Urothelium cell line (cell line): ENCODE results near the gene PTPRA.

Source experiments
- DNase-seq: peaks from one replicate; pipeline ENCODE4 v3.0.0; 2011; ENCODE audit warnings: low spot score, mixed read lengths
- FAIRE-seq: peaks from 2 replicates; lab custom pipeline; 2011; peaks lifted over from hg19 to GRCh38; lab: Jason Lieb, UNC

Gene PTPRA

DNA sequence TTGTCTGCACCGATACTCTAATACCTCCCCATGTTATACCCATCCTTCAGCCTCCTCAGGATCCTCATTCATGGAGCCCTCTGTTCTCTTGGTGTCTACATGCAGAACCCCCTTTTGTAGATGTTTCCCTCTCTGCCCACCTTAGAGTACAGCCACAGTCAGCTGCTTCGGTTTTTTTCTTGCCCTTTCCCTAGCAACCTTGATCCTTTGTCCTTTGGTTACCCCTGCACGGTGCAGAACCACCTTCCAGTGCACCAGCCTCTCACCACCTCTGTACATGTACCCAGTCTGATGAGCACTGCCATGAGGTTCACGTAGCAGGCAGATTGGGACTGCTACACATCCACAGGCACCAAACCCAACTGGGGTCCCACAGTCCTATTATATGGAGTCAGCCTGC is 25.5 kb upstream of the PTPRA start:
- no peak for FAIRE-seq

DNA sequence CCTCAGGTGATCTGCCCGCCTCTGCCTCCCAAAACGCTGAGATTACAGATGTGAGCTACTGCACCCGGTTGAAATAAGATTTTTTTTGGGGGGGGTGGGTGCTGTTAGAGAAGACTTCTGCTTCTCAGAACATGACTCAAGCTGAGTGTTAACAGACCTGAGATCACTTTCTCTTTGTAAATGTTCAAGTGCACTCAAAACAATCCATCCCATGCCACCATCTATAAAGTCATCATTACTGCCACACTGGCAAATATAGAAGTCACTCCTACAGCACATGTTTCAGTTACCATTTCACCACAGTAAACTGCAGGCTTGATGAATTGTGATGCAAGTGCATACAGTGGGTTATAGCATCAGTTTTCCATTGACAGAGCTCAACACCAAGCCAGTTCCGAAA is 23.8 kb upstream of the PTPRA start:
- no peak for FAIRE-seq

More for the DNA sequence above, 25.5 kb upstream of the PTPRA start:
- no peak for DNase-seq

DNA sequence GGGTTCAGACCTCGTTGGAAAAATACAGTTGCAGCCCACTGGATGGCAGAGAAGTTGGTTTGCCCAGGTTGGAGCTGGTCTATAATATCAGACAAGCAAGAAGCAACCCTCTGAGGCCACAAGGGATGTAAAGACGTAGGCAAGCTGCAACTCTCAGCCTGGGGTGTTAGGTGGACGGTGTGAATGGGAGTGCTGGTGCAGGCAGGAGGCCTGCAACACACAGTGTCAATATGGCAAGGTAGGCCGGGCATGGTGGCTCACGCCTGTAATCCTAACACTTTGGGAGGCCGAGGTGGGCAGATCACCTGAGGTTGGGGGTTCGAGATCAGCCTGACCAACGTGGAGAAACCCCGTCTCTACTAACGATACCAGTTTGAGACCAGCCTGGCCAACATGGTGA is 22.2 kb upstream of the PTPRA start:
- no peak for DNase-seq
- no peak for FAIRE-seq

More for the DNA sequence above, 23.8 kb upstream of the PTPRA start:
- DNase-seq, result no peak

DNA sequence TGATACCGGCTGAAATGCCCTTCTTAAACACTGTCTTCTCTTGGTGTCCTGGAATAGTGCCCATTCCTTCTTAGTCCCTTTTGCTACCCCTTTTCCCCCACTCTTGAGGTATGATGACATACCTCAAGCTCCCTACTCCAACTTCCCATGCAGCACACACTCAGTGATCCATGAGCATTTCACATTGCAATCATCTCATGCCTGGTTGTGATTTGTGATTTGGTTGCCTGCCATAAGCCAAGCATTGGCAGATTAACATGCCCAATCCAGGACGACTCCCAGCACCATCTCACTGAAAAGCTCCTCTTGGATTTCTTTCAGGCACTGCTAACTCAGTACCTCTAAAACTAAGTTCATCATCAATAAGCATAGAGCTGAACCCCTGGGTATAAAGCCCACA is 14.7 kb upstream of the PTPRA start:
- no peak for FAIRE-seq
- no peak for DNase-seq

DNA sequence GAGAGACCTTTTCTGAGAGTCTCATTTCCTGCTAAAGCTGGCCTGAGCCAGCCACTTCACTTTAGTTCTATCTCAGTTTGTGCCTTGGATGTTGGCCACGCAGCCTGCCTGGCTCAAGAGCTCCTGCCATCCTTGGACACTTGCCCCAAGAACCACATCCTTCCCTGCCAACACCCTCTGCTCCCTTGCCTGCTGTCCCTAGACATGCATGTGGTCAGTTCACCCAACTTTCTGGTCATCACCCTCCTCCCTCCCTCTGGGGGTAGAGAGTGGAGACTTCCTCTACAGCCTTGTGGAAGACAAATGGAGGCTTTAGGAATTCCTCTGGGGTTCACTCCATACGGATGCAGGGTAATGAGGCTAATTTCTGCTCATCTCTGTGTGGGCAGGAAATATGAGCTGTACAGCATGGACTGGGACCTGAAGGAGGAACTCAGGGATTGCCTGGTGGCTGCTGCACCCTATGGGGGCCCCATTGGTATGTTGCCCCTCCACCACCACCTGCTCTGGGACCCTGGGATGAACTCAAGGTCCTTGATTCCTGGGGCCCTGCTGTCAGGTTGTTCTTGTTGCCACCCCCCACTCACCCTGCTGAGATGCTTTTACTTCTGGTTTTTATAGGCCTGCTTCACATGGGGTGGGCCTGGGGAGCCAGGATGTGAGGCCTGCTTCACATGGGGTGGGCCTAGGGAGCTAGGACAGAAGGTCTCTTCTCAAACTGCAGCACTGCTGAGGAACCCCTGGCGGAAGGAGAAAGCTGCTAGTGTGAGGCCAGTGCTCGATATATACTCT is 13.8 kb upstream of the PTPRA start:
- peak; percentile 30 for FAIRE-seq

DNA sequence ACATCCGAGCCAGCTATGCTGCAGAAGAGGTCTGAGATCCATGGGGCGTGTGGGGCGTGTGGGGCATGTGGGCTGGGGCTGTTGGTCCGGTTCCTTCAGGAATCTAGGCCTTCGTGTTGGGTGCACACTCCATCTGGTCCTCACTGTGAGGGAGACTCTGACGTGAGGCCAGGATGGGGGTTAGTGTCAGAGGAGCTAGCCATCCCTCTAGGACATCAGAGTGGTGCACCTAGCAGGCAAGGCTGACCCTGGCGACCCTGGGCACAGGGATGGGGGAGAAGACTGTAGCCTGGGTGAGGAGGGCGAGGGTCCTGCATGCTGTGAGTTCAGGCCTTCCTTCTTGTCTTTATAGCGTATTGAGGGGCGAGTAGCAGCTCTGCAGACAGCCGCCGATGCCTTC is 8.7 kb upstream of the PTPRA start:
- FAIRE-seq (no peak), DNase-seq (no peak)

More for the DNA sequence above, 13.8 kb upstream of the PTPRA start:
- no peak for DNase-seq

DNA sequence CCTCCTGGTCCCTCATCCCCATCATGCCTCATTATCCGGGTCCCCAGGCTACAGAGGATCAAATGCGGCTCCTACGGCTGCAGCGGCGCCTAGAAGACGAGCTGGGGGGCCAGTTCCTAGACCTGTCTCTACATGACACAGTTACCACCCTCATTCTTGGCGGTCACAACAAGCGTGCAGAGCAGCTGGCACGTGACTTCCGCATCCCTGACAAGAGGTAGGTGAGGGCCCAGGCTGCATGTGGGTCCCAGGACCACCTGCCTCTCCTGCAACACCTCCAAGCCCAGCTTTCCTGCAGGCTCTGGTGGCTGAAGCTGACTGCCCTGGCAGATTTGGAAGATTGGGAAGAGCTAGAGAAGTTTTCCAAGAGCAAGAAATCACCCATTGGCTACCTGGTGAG is 8.2 kb upstream of the PTPRA start:
- no peak for DNase-seq
- FAIRE-seq, result no peak

DNA sequence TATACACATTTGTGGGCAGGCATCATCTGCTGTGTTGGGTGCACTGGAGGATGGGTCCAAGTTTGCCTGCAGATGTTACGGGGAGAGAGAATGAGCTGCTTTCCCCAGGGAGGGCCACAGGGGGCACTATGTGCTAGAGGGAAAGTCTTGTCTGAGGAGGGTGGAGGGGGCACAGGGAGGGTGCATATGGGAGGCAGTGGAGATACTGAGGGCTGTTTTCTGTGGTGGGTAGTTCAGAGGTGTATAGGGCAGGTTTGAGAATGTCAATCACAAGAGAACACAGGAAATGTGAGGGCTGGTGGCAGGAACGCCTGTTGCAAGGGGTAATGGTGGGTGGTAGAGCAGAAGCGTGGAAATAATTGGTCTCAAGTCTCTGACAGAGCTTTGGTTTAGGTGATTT is 7.7 kb upstream of the PTPRA start:
- DNase-seq, result no peak
- no peak for FAIRE-seq

DNA sequence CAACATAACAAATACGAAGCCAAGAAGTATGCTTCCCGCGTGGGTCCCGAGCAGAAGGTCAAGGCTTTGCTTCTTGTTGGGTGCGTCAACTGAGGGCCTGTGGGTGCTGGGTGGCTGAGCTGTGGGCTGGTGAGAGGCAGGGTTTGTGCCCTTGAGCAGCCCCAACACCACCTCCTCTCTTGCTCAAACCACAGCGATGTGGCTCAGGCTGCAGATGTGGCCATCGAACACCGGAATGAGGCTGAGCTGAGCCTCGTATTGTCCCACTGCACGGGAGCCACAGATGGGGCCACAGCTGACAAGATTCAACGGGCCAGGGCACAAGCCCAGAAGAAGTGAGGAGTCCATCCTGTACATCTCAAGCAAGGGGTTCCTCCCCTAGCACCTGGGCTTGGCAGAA is 7.0 kb upstream of the PTPRA start:
- DNase-seq, result no peak
- FAIRE-seq, result no peak

DNA sequence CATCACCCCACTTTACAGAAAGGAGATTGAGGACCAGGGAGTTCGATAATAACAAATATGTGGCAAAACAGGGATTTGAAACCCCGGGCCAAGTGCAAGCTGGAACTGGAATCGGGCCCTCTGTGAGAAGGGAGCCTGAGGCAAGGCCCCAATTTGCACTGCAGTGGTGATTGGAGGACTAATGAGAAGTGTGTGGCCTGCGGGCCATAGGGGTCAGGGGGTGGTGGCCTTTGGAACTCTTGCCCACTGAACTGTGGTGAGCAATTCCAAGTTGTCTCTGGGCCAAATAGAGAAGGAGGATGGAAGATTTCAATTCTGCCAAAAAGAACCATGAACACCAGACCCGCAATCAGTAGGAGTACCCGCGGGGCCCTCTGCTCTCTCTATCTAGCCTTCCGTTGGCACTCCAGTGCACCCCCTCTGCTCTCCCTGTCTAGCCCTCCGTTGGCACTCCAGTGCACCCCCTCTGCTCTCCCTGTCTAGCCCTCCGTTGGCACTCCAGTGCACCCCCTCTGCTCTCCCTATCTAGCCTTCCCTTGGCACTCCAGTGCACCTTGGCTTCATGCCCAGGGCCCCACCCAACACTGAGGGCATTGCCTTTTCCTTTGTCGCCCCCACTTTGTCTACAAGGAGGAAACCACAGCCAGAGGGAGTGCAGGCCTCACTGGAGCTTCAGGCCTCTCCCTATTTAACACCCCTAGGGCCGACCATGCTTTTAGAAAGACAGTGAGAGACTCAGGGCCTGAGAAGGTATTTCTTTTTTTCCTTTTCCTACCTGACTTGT is 6.0 kb upstream of the PTPRA start:
- FAIRE-seq (no peak), DNase-seq (no peak)

DNA sequence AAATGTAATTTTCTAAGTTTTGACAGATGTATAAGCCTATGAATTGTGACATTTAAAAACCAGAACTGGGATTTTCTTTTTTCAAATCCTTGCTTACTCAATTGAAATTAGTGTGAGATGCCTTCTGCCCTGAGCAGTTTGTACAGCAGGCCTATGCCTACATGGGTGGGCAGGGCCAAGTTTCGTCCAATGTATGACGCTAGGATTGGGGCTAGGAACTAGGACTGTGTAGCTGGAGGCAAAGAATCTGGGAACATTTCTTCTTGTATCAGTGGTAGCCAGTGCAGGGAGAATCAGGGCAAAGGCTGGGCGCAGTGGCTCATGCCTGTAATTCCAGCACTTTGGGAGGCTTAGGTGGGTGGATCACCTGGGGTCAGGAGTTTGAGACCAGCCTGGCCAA is 3.9 kb upstream of the PTPRA start:
- FAIRE-seq (no peak), DNase-seq (no peak)

DNA sequence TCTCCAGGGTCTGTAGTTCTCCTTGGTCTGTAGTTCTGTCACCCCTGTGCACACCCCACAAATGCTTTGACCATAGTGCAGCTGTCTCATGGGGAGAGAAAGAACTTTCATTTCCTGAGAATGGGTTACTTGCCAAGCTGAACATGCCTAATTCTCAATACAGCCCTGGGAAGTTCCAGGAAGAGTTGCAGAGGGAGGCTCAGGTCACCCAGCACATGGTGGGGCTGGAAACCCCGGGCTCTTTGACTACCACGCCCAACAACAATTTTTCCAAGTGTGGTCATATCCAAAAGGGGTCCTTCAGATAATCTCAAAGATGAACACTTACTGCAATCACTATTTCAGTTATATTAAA is 2.2 kb upstream of the PTPRA start:
- DNase-seq, result no peak
- no peak for FAIRE-seq

DNA sequence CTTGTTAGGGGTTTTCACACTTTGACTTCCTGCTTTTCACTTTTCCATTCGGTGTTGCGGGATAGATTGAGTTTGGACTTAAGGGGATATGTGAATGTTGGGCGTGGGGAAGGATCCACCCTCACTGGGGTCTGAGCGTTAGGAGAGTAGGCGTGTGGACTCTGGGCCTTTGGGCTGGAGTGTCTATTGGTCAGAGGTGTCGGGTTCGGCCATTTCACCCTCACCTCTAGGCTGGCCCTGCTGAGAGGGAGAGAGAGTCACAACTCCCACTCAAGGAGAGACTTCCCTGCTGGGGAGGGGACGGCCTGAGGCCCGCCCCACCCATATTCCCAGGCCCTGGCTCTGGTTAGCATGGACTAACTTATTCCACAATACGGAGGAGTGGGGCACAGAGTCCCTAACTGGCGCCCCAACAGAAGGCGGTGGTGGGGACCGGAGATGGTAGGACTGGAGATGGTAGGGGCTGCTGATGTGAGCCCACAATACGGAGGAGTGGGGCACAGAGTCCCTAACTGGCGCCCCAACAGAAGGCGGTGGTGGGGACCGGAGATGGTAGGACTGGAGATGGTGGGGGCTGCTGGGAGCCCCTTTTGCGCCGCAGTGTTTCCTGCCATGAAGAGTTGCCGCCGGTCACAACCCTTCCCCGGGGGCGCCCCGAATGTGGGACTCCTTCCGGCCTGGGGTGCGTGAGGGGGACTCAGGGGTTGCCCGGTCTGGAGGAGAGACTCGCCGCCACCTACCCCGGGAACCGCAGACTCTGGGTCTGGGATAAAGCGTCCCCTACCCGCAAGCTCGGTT is 1.4 kb upstream of the PTPRA start:
- DNase-seq (no peak), FAIRE-seq (no peak)

DNA sequence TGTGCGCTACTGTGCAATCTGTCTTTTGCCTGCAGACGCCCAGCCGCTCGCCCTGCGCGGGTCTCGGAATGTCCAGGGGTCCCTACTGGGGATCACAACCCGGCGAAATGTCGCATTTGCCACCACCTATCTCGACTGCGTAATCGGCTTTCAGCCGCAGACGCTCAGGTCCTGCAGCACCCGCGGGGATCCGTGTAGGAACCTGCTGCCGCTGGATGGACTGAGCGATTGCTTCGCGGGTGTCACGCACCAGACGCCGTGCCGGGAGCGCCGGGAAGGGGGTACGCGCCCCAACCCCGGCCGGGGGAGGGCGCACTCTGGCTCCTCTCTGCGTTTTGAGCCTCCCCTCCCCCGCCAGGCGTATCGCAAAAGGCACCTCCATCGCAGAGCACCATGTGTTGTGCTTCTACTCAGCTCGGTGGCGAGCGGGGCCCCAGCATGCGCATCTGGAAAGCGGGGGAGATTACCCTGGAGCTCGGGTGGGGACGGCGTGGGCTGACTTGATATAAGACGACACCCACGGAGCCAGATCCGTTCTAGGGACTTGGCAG is 747 bp upstream of the PTPRA start:
- no peak for FAIRE-seq

DNA sequence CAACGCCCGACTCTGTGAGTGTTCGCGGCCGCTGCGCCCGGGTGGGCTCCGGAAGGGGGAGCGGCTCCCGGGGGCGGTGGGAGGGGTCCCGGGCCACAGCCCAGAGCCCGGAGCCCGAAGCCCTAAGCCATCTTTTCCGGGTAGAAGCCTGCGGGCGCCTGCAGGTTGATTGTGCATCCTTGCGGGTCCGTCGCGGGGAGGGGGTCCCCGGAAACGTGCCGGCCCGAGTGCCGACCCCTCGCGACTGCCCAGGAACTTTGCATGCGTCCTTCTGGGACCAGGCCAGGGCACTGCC is 413 bp downstream of the PTPRA start:
- FAIRE-seq (no peak), DNase-seq (no peak)

More for the DNA sequence above, 747 bp upstream of the PTPRA start:
- DNase-seq, result no peak

DNA sequence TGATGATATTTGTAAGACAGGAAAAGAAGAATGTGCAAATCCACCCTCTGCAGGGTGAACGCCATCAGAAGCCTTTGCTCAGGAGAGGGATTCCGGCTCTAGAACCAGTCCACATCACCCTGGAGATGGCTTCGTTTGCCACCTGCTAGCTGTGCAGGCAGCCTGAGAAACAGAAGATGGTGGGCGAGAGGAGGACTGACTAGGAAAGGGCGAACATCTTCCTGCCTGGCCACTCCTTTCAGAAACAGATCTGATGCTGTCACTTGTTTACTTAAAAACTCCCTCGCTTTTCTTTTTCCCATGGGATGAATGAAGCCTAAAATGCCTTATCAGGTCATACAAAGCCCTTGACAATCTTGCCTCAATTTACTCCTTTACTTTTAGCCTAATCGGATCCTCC is 1.2 kb downstream of the PTPRA start:
- no peak for DNase-seq
- no peak for FAIRE-seq

DNA sequence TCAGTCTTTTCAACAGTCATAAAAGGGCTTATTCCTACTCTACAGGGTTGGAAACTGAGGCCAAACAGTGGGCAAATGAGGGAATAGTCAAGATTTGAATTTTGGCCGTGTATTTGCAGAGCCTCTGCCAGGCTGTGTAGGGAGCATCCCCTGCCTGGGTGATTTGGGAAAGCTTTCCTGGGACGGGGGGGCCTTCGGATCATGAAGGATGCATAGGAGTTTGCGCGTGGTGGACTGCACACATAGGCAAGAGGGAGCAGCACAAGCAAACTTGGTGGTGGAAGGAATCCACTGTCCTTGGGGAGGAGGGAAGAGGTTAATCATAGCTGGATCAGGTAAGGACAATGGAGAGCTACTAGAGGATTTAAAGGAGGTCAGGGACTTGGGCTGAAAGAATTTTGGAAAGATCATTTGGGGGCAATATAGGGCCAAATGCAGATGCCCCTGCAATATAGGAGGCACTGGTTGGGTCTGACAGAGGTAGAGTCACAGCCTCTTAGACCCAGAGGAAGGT is 2.5 kb downstream of the PTPRA start:
- FAIRE-seq, result no peak
- no peak for DNase-seq

DNA sequence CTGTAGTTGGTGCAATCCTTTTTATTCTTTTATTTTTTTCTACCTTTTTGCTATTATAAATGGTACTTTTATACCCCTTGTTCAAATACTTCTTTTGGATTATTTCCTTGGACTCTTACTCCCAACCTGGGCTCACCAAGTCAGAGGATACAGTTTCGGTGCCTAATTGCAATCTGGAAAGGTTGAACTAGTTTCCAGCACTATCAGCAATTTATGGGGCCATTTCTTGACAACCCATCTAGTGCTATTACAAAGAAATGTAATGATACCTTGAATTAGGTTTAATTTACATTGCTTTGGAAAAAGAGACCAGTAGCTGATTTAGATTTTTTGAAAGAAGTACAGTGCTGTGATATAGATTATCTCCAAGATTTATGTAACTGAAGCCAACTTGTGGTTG is 5.2 kb downstream of the PTPRA start:
- DNase-seq, result no peak
- FAIRE-seq, result no peak

DNA sequence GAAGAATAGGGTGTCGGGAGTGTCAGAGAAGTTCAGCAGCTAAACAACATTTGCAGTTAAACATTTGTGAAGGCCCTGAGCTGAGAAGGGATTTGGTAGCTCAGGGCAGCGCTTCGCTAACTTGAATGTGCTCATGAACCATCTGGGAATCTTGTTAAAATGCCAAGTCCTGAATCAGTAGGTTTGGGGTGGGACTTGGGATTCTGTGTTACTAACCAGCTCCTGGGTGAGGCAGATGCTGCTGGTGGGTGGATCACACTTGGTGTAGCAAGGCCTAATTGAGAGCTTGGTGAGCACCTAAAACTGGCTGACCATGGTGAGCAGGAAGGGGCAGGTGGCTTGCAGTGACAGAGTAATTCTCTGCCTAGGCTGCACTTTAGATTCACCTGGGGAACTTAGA is 5.9 kb downstream of the PTPRA start:
- DNase-seq (no peak), FAIRE-seq (no peak)

DNA sequence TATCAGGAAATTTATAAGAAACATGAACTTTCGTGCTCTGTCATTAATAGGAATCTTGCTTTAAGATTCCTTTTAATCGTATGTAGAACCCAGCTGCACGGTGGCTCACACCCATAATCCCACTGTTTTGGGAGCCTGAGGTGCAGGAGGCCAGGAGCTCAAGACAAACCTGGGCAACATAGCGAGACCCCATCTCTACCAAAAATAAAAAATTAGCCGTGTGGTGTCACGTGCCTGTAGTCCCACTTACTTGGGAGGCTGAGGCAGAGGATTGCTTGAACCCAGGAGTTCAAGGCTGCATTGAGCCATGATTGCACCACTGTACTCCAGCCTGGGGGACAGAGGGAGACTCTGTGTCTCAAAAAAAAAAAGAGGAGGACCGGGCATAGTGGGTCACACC is 7.4 kb downstream of the PTPRA start:
- no peak for FAIRE-seq
- no peak for DNase-seq
